K562 (cell line): ENCODE data around the gene NYAP1. TPM values are rescaled to one million over a fixed set of nuclear protein-coding genes. Genes with fewer than 3 reads are reported as not detected.
A peak's percentile ranks its signal among the peaks of the same experiment; 100 is the strongest.

Source experiments
- CAMTA2 ChIP-seq: fragments of 250-450 bp; sonication (Bioruptor Pico); conservative IDR thresholded peaks from 2 replicates; pipeline ENCODE4 v1.5.1; 2022
- CBFA2T2 ChIP-seq: fragments of 450-650 bp; conservative IDR thresholded peaks from 2 replicates; pipeline ENCODE4 v1.6.1; 2017; ENCODE audit warnings: mild to moderate bottlenecking
- CBX3 ChIP-seq, 2 experiments: IDR thresholded peaks; 1 replicate in 1 of 2; 2 replicates in 1 of 2; pipeline ENCODE4 v1.6.1; 2012; ENCODE audit warnings: inconsistent platforms in 2 of 2, low read length in 2 of 2, borderline replicate concordance in 1 of 2, control low read depth in 1 of 2
- HDAC1 ChIP-seq, 2 experiments: fragments of 450-650 bp; IDR thresholded peaks; 2 replicates each; pipeline ENCODE4 v1.6.1; 2016 to 2017; ENCODE audit warnings: inconsistent platforms in 1 of 2, mild to moderate bottlenecking in 1 of 2, moderate library complexity in 1 of 2
- HDGF ChIP-seq: fragments of 450-650 bp; IDR thresholded peaks from 2 replicates; pipeline ENCODE4 v1.6.1; 2016
- HNRNPK ChIP-seq: fragments of 200-400 bp; formaldehyde crosslinking; IDR thresholded peaks from one replicate; pipeline ENCODE4 v1.6.1; 2018; ENCODE audit warnings: mild to moderate bottlenecking, low read depth, low read length; ENCODE audit not compliant: poor library complexity, severe bottlenecking
- MAFK ChIP-seq: IDR thresholded peaks from 2 replicates; pipeline ENCODE4 v1.6.1; 2011; ENCODE audit warnings: low read length, improper control_type of control experiment
- NR4A1 ChIP-seq, 2 experiments: fragments of 250-450 bp in 1 of 2; fragments of 450-650 bp in 1 of 2; sonication (Bioruptor Pico) in 1 of 2; IDR thresholded peaks; 2 replicates each; pipeline versions ENCODE4 v1.4.0 to v1.6.1; 2016 to 2020; ENCODE audit warnings: mild to moderate bottlenecking in 2 of 2, missing compliant biosample characterization in 1 of 2, missing genetic modification characterization in 1 of 2, moderate library complexity in 1 of 2
- PRPF4 ChIP-seq: fragments of 200-400 bp; formaldehyde crosslinking; IDR thresholded peaks from one replicate; pipeline ENCODE4 v1.6.1; 2017; ENCODE audit warnings: low read length, low read depth, mild to moderate bottlenecking; ENCODE audit not compliant: insufficient read depth, poor library complexity, severe bottlenecking
- RAD51 ChIP-seq: fragments of 450-650 bp; IDR thresholded peaks from 2 replicates; pipeline ENCODE4 v1.7.1; 2016; ENCODE audit warnings: low read depth, mild to moderate bottlenecking, borderline replicate concordance
- RERE ChIP-seq: sonication (generic); formaldehyde crosslinking; IDR thresholded peaks from 2 replicates; pipeline ENCODE4 v1.8.0; 2023; ENCODE audit warnings: missing genetic modification reagents, mild to moderate bottlenecking, borderline replicate concordance
- SRF ChIP-seq, 2 experiments: fragments of 250-450, 450-650 bp in 1 of 2; sonication (Bioruptor Pico) in 1 of 2; sonication (generic) in 1 of 2; formaldehyde crosslinking; IDR thresholded peaks; 2 replicates each; pipeline versions ENCODE4 v1.5.0 to v1.5.1; 2020 to 2022; ENCODE audit warnings: mild to moderate bottlenecking in 1 of 2, missing genetic modification reagents in 1 of 2
- TAF7 ChIP-seq: fragments of 450-650 bp; IDR thresholded peaks from 2 replicates; pipeline ENCODE4 v1.6.1; 2016; ENCODE audit warnings: missing genetic modification characterization, missing compliant biosample characterization
- TCF15 ChIP-seq: fragments of 250-450 bp; sonication (Bioruptor Pico); IDR thresholded peaks from 2 replicates; pipeline ENCODE4 v1.8.0; 2022; ENCODE audit warnings: moderate library complexity, mild to moderate bottlenecking, inconsistent platforms
- TEAD4 ChIP-seq, 2 experiments: sonication (generic) in 1 of 2; formaldehyde crosslinking in 1 of 2; IDR thresholded peaks; 2 replicates each; pipeline versions ENCODE4 v1.6.1 to v1.8.0; 2012 to 2022; ENCODE audit warnings: borderline replicate concordance in 1 of 2, inconsistent platforms in 1 of 2, low read length in 1 of 2, mild to moderate bottlenecking in 1 of 2, missing genetic modification reagents in 1 of 2
- YY1 ChIP-seq, 3 experiments: IDR thresholded peaks; 2 replicates each; pipeline ENCODE4 v1.6.1; 2011; ENCODE audit warnings: low read length in 2 of 3, mild to moderate bottlenecking in 2 of 3, moderate library complexity in 2 of 3, borderline replicate concordance in 1 of 3, control low read depth in 1 of 3, low read depth in 1 of 3; ENCODE audit not compliant: insufficient read depth in 3 of 3, insufficient replicate concordance in 2 of 3, control insufficient read depth in 1 of 3, insufficient read length in 1 of 3; ENCODE audit errors: extremely low read depth in 1 of 3
- ZNF224 ChIP-seq: sonication (generic); formaldehyde crosslinking; IDR thresholded peaks from 2 replicates; pipeline ENCODE4 v1.8.0; 2022; ENCODE audit warnings: mild to moderate bottlenecking, missing genetic modification reagents
- ZNF384 ChIP-seq: IDR thresholded peaks from 2 replicates; pipeline ENCODE4 v1.6.1; 2012; ENCODE audit warnings: low read depth, low read length, improper control_type of control experiment
- ZNF583 ChIP-seq: fragments of 250-450 bp; sonication (Bioruptor Pico); IDR thresholded peaks from 2 replicates; pipeline ENCODE4 v1.4.0; 2020
- polyA plus RNA-seq, 8 experiments: library from polyadenylated mRNA; depleted of rRNA in 4 of 8; stranded (reverse) in 5 of 8; unstranded in 3 of 8; fragments of >200 nt; fragmentation: Nextera tagmentation in 2 of 8; fragmentation: Illumina TruSeq in 1 of 8; extraction: Ambion mirVana in 2 of 8; extraction: Trizol in 1 of 8; gene quantifications; 2 replicates each; pipeline versions ENCODE4 v1.2.1 to v1.2.3, GENCODE V29; 2011 to 2014; ENCODE audit warnings: inconsistent platforms in 1 of 8, missing spikeins in 1 of 8
- total RNA-seq, 7 experiments: library from RNA; depleted of rRNA in 6 of 7; stranded (reverse); fragments of >200 nt in 6 of 7; fragmentation: Illumina TruSeq in 2 of 7; extraction: Trizol in 2 of 7; gene quantifications; 2 replicates each; pipeline versions ENCODE4 v1.2.1 to v1.2.3, GENCODE V29; 2011 to 2021; ENCODE audit warnings: low replicate concordance in 1 of 7
- TF ChIP-seq, protein P1 (sequence below): sonication (generic); IDR thresholded peaks from 2 replicates; pipeline ENCODE4 v1.6.1; 2016

The NYAP1 gene
- total and polyA plus RNA-seq, 9 of the 15 experiments (the other 6 are each of a cell fraction or from before 2014, with no cell fraction given) = 0.11 to 0.88 (median 0.22) TPM; not detected in 2

DNA sequence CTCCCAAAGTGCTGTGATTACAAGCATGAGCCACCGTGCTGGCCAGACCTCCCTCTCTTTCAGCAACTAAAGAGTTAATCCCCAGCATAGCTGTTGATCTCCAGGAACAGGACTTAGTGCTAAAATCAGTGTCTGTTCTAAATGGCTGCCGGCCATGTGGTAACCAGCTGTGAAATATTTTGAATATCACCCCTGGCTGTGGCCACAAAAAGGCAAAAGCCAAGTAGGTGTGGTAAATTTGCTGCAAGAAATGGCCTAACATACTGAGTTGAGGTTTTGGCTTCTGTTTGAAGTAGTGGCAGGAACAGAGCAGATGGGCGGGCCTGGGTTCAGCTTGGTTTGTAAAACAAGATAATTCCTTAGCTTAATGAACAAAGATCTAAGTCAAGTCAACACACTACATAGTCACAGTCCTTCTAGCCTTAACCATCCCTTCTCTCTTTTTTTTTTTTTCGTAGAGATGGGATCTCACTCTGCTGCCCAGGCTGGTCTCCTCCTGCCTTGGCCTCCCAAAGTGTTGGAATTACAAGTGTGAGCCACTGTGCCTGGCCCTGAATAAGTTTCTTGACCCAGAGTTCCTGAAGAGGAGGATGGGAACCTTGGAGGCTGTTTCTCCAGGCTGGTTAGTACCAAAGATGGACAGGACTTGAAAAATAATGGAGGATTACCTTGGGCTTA is 32.5 kb downstream of the NYAP1 start (continued):
- peak; percentile 55 for TF ChIP-seq TEAD4 (IDR thresholded peaks at IDR 0.05; ENCODE audit: low read length)
- TF ChIP-seq TEAD4 (CRISPR knock-in tag; IDR thresholded peaks at IDR 0.05; ENCODE audit: borderline replicate concordance) = no peak
- TF ChIP-seq CBFA2T2 = 0 out of 2 replicates have a peak, but pooled peaks have one; percentile 12
- TF ChIP-seq YY1 (IDR thresholded peaks at IDR 0.05; ENCODE audit: borderline replicate concordance in 1 of 3, control insufficient read depth in 1 of 3, extremely low read depth in 1 of 3, insufficient read depth in 3 of 3, insufficient read length in 1 of 3, insufficient replicate concordance in 2 of 3, low read depth in 1 of 3, low read length in 2 of 3) = peak in 2 of 3 experiments; percentile 17 to 72
- no peak for TF ChIP-seq HDGF
- no peak for TF ChIP-seq TCF15 (CRISPR knock-in tag)
- TF ChIP-seq, protein P1, sequence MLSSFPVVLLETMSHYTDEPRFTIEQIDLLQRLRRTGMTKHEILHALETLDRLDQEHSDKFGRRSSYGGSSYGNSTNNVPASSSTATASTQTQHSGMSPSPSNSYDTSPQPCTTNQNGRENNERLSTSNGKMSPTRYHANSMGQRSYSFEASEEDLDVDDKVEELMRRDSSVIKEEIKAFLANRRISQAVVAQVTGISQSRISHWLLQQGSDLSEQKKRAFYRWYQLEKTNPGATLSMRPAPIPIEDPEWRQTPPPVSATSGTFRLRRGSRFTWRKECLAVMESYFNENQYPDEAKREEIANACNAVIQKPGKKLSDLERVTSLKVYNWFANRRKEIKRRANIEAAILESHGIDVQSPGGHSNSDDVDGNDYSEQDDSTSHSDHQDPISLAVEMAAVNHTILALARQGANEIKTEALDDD = peak; percentile 56; the same call in 1 of the 2 replicates
- TF ChIP-seq NR4A1 (CRISPR knock-in tag; IDR thresholded peaks at IDR 0.05) = no peak
- TF ChIP-seq NR4A1 (tag; IDR thresholded peaks at IDR 0.05) = no peak
- TF ChIP-seq RAD51 = no peak
- no peak for TF ChIP-seq TAF7 (tag)
- no peak for TF ChIP-seq HNRNPK
- no peak for TF ChIP-seq ZNF583 (CRISPR knock-in tag)
- no peak for TF ChIP-seq RERE (CRISPR knock-in tag)
- no peak for TF ChIP-seq SRF (CRISPR knock-in tag; IDR thresholded peaks at IDR 0.05)
- TF ChIP-seq ZNF224 = no peak
- TF ChIP-seq CAMTA2 (CRISPR knock-in tag) = no peak
- no peak for TF ChIP-seq CBX3 (IDR thresholded peaks at IDR 0.05; ENCODE audit: borderline replicate concordance in 1 of 2, low read length in 2 of 2)
- TF ChIP-seq HDAC1 (IDR thresholded peaks at IDR 0.05) = peak; percentile 22 to 23; a peak in 2 of 4 replicates
- TF ChIP-seq ZNF384 = peak; percentile 53
- TF ChIP-seq MAFK = no peak
- no peak for TF ChIP-seq PRPF4
